ENCODE measurements around the gene EYA2. TPM values are rescaled to one million over a fixed set of nuclear protein-coding genes. Genes with fewer than 3 reads are reported as not detected.

Gene EYA2
- total and polyA plus RNA-seq, 2 donors (not counting 1 experiment from before 2014, with no cell fraction given) = 1.1 to 2.8 TPM

DNA sequence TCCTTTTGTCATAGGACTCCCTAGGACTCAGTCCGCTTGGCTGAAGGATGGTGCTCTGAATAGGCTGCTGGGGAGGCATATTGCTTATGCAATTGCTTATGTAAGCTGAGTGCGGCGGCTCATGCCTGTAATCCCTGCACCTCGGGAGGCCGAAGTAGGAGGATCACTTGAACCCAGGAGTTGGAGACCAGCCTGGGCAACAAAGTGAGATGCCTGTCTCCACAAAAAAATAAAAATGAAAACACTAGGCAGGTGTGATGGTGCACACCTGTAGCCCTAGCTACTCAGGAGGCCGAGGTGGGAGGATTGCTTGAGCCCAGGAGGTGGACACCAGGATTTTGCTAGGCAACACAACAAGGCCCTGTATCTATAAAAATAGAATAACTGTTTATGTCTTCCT is 81.3 kb downstream of the EYA2 start:
- intact Hi-C loops (cut with micrococcal nuclease) = no loop called here
- Histone ChIP-seq H2AFZ (ENCODE audit: insufficient read depth, low read depth, low read length, poor library complexity, severe bottlenecking) (no peak overlapping the region), H3K79me2 (ENCODE audit: control insufficient read depth, insufficient read depth, low read length) (no peaks in the 10 kb centered on the region), H3K9me3 (ENCODE audit: control extremely low read depth in 1 of 3, control insufficient read depth in 2 of 3, insufficient read depth in 1 of 3, low read length in 2 of 3) (no peaks in the 10 kb centered on the region), H3K4me3 (ENCODE audit: control extremely low read depth in 1 of 5, extremely low read depth in 1 of 5, insufficient read depth in 1 of 5, low read depth in 2 of 5, low read length in 4 of 5) (no peak overlapping the region), H3K36me3 (replicated peaks in 1 of 2; ENCODE audit: control extremely low read depth in 1 of 2, control insufficient read depth in 1 of 2, extremely low read depth in 1 of 2, insufficient read depth in 2 of 2, low read length in 1 of 2) (no peaks in the 10 kb centered on the region), H4K20me1 (ENCODE audit: control insufficient read depth, insufficient read depth, low read length, poor library complexity, severe bottlenecking) (no peaks in the 10 kb centered on the region), H3K27ac (ENCODE audit: low read length in 2 of 2) (no peak overlapping the region), H3K4me1 (ENCODE audit: control insufficient read depth in 2 of 2, insufficient read depth in 2 of 2, low read length in 2 of 2) (no peaks in the 10 kb centered on the region), H3K9ac (ENCODE audit: low read length) (no peak overlapping the region), H3K27me3 (replicated peaks in 1 of 4; ENCODE audit: control extremely low read depth in 1 of 4, control insufficient read depth in 3 of 4, insufficient read depth in 4 of 4, low read length in 3 of 4) (peaks cover 0 to 8% (median 2%) of the 10 kb centered on the region in 4 experiments), H3K4me2 (replicated peaks; ENCODE audit: low read depth, low read length, poor library complexity, severe bottlenecking) (no peak overlapping the region)
- Mint-ChIP-seq H3K9me3 (ENCODE audit: insufficient read depth) (no peaks in the 10 kb centered on the region), H3K27ac (no peak overlapping the region), H3K4me1 (no peaks in the 10 kb centered on the region), H3K27me3 (peaks cover 35% of the 10 kb centered on the region), H3K4me3 (no peak overlapping the region)
- DNase-seq = no peak
- WGBS (ENCODE audit: insufficient coverage) = 96% methylated on average over 5 of the region's 6 CpGs
- ChIA-PET POLR2A (no interaction called here), CTCF (no interaction called here)
- TF ChIP-seq, protein P1, sequence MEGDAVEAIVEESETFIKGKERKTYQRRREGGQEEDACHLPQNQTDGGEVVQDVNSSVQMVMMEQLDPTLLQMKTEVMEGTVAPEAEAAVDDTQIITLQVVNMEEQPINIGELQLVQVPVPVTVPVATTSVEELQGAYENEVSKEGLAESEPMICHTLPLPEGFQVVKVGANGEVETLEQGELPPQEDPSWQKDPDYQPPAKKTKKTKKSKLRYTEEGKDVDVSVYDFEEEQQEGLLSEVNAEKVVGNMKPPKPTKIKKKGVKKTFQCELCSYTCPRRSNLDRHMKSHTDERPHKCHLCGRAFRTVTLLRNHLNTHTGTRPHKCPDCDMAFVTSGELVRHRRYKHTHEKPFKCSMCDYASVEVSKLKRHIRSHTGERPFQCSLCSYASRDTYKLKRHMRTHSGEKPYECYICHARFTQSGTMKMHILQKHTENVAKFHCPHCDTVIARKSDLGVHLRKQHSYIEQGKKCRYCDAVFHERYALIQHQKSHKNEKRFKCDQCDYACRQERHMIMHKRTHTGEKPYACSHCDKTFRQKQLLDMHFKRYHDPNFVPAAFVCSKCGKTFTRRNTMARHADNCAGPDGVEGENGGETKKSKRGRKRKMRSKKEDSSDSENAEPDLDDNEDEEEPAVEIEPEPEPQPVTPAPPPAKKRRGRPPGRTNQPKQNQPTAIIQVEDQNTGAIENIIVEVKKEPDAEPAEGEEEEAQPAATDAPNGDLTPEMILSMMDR (IDR thresholded peaks at IDR 0.05) = no peak
- TF ChIP-seq EZH2 (IDR thresholded peaks at IDR 0.05; ENCODE audit: borderline replicate concordance, insufficient read depth, low read depth, low read length, poor library complexity, severe bottlenecking) = no peak
- ATAC-seq (ENCODE audit: low read depth) = no peak

DNA sequence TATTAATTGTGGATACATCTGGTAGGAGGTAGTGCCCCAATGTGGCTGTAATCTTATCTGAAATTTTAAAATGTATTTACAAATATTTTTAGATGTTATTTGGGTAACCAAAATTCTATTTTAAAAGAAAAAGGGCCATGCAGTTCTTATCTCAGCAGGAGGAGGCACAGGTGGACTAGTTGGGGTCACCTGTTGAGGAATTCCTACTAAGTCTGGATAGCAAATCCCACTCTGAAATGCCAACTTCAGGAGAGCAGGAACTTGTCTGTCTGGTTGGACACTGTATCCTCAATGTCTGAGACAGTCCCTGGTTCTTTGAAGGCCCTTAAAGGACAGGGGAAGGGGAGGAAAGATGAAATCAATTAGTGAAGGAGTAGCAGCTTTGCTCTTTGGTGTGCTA is 82.6 kb downstream of the EYA2 start:
- H3K4me3 ChIP-seq (ENCODE audit: control extremely low read depth in 1 of 5, extremely low read depth in 1 of 5, insufficient read depth in 1 of 5, low read depth in 2 of 5, low read length in 4 of 5) = no peak overlapping the region
- ChIA-PET POLR2A (no interaction called here), CTCF (no interaction called here)
- DNase-seq (no peak), ATAC-seq (ENCODE audit: low read depth) (no peak)
- H3K27ac Mint-ChIP-seq = no peak overlapping the region
- H3K27me3 Mint-ChIP-seq = peaks cover 42% of the 10 kb centered on the region
- H3K27me3 ChIP-seq (replicated peaks in 1 of 4; ENCODE audit: control extremely low read depth in 1 of 4, control insufficient read depth in 3 of 4, insufficient read depth in 4 of 4, low read length in 3 of 4) = peaks cover 0 to 8% (median 2%) of the 10 kb centered on the region in 4 experiments
- H3K79me2 ChIP-seq (ENCODE audit: control insufficient read depth, insufficient read depth, low read length) = no peaks in the 10 kb centered on the region
- no peak overlapping the region for H3K9ac ChIP-seq (ENCODE audit: low read length)
- H3K4me1 Mint-ChIP-seq = no peaks in the 10 kb centered on the region
- H3K9me3 ChIP-seq (ENCODE audit: control extremely low read depth in 1 of 3, control insufficient read depth in 2 of 3, insufficient read depth in 1 of 3, low read length in 2 of 3) = no peaks in the 10 kb centered on the region
- H3K4me3 Mint-ChIP-seq = no peak overlapping the region
- H3K4me2 ChIP-seq (replicated peaks; ENCODE audit: low read depth, low read length, poor library complexity, severe bottlenecking) = no peak overlapping the region
- no peaks in the 10 kb centered on the region for H3K36me3 ChIP-seq (replicated peaks in 1 of 2; ENCODE audit: control extremely low read depth in 1 of 2, control insufficient read depth in 1 of 2, extremely low read depth in 1 of 2, insufficient read depth in 2 of 2, low read length in 1 of 2)
- peaks cover under 1% of the 10 kb centered on the region for H3K9me3 Mint-ChIP-seq (ENCODE audit: insufficient read depth)
- intact Hi-C loops (cut with micrococcal nuclease) = no loop called here
- H3K4me1 ChIP-seq (ENCODE audit: control insufficient read depth in 2 of 2, insufficient read depth in 2 of 2, low read length in 2 of 2) = no peaks in the 10 kb centered on the region
- no peak overlapping the region for H3K27ac ChIP-seq (ENCODE audit: low read length in 2 of 2)
- H2AFZ ChIP-seq (ENCODE audit: insufficient read depth, low read depth, low read length, poor library complexity, severe bottlenecking) = no peak overlapping the region
- no peaks in the 10 kb centered on the region for H4K20me1 ChIP-seq (ENCODE audit: control insufficient read depth, insufficient read depth, low read length, poor library complexity, severe bottlenecking)
- TF ChIP-seq, protein P1 (IDR thresholded peaks at IDR 0.05) = no peak
- TF ChIP-seq EZH2 (IDR thresholded peaks at IDR 0.05; ENCODE audit: borderline replicate concordance, insufficient read depth, low read depth, low read length, poor library complexity, severe bottlenecking) = no peak

Measured in B cell (primary cell).